ENCODE results near the gene SLC33A1. TPM values are rescaled to one million over a fixed set of nuclear protein-coding genes. Genes with fewer than 3 reads are reported as not detected.

Gene SLC33A1
- 15.6 TPM for total RNA-seq

GRCh38 chr3:155854141-155854940 lies at the start of gene SLC33A1:
Gene SLC33A1 (minus strand): TSS chr3:155854427. CDS start chr3:155853997, 430 bp downstream.
- intact Hi-C loops (cut with DNase I) = loop anchor here (1.0 to 10.0 kb wide), 5 partner anchors 16 to 1310 kb away; partner anchors contain the start of genes C3orf33, CCNL1, GMPS and TIPARP
- H3K4me1 ChIP-seq = peaks cover 10 to 36% of the 10 kb centered on the region in 2 donors
- TF ChIP-seq CTCF (IDR thresholded peaks at IDR 0.05) = no peak

DNA sequence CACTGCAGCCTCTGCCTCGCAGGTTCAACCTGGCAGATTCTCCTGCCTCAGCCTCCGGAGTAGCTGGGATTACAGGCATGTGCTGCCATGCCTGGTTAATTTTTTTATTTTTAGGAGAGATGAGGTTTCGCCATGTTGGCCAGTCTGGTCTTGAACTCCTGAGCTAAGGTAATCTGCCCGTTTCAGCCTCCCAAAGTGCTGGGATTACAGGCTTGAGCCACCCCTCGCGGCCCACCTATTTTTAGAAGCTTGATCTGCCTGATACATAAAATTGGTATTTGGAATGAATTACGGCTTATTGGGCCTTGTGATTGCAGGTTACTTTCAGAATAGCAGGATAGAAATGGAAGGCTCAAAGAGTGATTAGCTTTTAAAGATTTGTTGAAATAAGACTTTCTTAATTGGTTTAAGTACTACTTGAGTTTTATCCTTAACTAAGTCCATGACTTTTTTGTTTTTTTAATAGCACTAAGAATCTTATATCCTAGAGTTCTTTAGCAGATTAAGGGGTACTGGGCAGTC lies 41.2 kb upstream of the SLC33A1 start:
- peaks cover 0 to 4% of the 10 kb centered on the region in 2 donors for H3K4me1 ChIP-seq
- H3K27ac ChIP-seq = no peak overlapping the region
- H3K36me3 ChIP-seq = peaks cover 20 to 53% of the 10 kb centered on the region in 2 donors
- no peak for TF ChIP-seq CTCF (IDR thresholded peaks at IDR 0.05)
- H3K4me3 ChIP-seq = no peak overlapping the region
- H3K9me3 ChIP-seq = no peaks in the 10 kb centered on the region
- intact Hi-C loops (cut with DNase I) = no loop called here
- DNase-seq (ENCODE audit: low spot score in 2 of 2) = no peak
- no peaks in the 10 kb centered on the region for H3K27me3 ChIP-seq

More at GRCh38 chr3:155854141-155854940, at the start of gene SLC33A1:
- Histone ChIP-seq H3K4me3 (peak within 1 kb of the TSS; percentile 84 to 89), H3K27me3 (no peaks in the 10 kb centered on the region), H3K36me3 (peaks cover 0 to 5% of the 10 kb centered on the region in 2 donors), H3K27ac (peak within 1 kb of the TSS; percentile 89 to 93), H3K9me3 (no peaks in the 10 kb centered on the region)
- DNase-seq (ENCODE audit: low spot score in 2 of 2) = peak; percentile 97 to 100

DNA sequence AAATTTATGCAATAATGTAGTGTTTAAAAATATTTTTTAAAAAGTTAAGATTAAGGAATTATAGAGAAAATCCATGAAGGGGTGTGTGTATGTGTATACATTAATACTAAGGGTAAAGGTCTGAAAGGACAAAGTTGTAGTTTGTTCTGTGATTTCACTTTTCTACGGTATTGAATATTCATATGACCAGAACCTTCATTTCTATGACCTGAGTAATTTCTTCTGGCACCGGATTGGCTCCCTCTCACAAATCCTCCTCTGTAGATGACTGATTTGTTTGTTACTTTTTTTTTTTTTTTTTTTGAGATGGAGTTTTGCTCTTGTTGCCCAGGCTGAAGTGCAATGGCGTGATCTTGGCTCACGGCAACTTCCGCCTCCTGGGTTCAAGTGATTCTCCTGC lies 37.1 kb upstream of the SLC33A1 start:
- TF ChIP-seq CTCF (IDR thresholded peaks at IDR 0.05) = no peak
- no peaks in the 10 kb centered on the region for H3K9me3 ChIP-seq
- H3K36me3 ChIP-seq = peaks cover 10 to 28% of the 10 kb centered on the region in 2 donors
- H3K4me1 ChIP-seq = peaks cover 0 to 15% of the 10 kb centered on the region in 2 donors
- H3K27ac ChIP-seq = no peak overlapping the region
- intact Hi-C loops (cut with DNase I) = no loop called here
- H3K4me3 ChIP-seq = no peak overlapping the region
- H3K27me3 ChIP-seq = no peaks in the 10 kb centered on the region
- no peak for DNase-seq (ENCODE audit: low spot score in 2 of 2)

- no peak for DNase-seq (ENCODE audit: low spot score in 2 of 2)
- no peaks in the 10 kb centered on the region for H3K27me3 ChIP-seq
- H3K36me3 ChIP-seq = peaks cover 10 to 22% of the 10 kb centered on the region in 2 donors
- peaks cover 0 to 15% of the 10 kb centered on the region in 2 donors for H3K4me1 ChIP-seq
- intact Hi-C loops (cut with DNase I) = no loop called here
- no peak for TF ChIP-seq CTCF (IDR thresholded peaks at IDR 0.05)
- no peak overlapping the region for H3K27ac ChIP-seq
- H3K9me3 ChIP-seq = no peaks in the 10 kb centered on the region
- H3K4me3 ChIP-seq = no peak overlapping the region
Observed at GRCh38 chr3:155890671-155891190, 36.5 kb upstream of the SLC33A1 start.

- intact Hi-C loops (cut with DNase I) = no loop called here
- no peak overlapping the region for H3K4me3 ChIP-seq
- DNase-seq (ENCODE audit: low spot score in 2 of 2) = no peak
- no peak overlapping the region for H3K27ac ChIP-seq
- no peaks in the 10 kb centered on the region for H3K27me3 ChIP-seq
- H3K9me3 ChIP-seq = no peaks in the 10 kb centered on the region
- H3K4me1 ChIP-seq = peaks cover 0 to 15% of the 10 kb centered on the region in 2 donors
- H3K36me3 ChIP-seq = peaks cover 4 to 14% of the 10 kb centered on the region in 2 donors
- TF ChIP-seq CTCF (IDR thresholded peaks at IDR 0.05) = no peak
Observed at GRCh38 chr3:155889952-155890351, 35.7 kb upstream of the SLC33A1 start.

Data from ascending aorta (tissue), 2 donors.